Endothelial cell of hepatic sinusoid (primary cell): ENCODE results near the gene GOLGA8B.
"Not testable (repeated sequence)": the region's sequence is repeated elsewhere in the genome, so short reads cannot be mapped to it uniquely, and the experiment has no call there.

ENCODE experiments used
- in situ Hi-C: cut with HindIII; loops from 2 replicates; pipeline ENCODE4 v1.10.0; 2017; ENCODE audit warnings: low sequenced_read_pairs

The GOLGA8B gene, protein sequence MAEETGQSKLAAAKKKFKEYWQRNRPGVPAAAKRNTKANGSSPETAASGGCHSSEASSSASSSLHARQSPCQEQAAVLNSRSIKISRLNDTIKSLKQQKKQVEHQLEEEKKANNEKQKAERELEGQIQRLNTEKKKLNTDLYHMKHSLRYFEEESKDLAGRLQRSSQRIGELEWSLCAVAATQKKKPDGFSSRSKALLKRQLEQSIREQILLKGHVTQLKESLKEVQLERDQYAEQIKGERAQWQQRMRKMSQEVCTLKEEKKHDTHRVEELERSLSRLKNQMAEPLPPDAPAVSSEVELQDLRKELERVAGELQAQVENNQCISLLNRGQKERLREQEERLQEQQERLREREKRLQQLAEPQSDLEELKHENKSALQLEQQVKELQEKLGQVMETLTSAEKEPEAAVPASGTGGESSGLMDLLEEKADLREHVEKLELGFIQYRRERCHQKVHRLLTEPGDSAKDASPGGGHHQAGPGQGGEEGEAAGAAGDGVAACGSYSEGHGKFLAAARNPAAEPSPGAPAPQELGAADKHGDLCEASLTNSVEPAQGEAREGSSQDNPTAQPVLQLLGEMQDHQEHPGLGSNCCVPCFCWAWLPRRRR

GRCh38 chr15:34583399-34584329 is at the start of gene GOLGA8B:
Gene GOLGA8B, minus strand, starts transcription at chr15:34583651. Its CDS starts 47,739 bp downstream, at chr15:34535912.
- in situ Hi-C loops, result no loop called here

GRCh38 chr15:34633165-34633564 is 49.7 kb upstream of the GOLGA8B start:
- in situ Hi-C loops, result not testable (repeated sequence)

- in situ Hi-C loops, result no loop called here
Measured at GRCh38 chr15:34628577-34629152, 45.2 kb upstream of the GOLGA8B start.

DNA sequence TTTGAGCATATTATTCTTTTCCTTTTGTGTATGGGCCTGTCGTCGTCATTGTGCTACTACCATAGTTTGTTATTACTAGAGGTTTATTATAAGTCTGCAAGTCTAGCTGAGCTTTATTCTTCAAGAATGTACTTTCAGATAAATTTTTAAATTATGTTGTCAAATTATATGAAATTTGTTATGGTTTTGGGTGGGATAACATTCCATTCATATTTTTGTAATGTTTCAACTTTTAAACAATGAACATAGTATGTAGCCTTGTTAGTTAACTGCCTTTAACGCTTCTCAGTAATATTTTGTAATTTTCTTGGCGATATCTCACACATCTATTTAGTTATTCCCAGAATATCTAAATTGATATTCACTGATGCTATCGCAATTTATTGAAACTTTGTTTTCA is 41.6 kb upstream of the GOLGA8B start:
- in situ Hi-C loops, result no loop called here

DNA sequence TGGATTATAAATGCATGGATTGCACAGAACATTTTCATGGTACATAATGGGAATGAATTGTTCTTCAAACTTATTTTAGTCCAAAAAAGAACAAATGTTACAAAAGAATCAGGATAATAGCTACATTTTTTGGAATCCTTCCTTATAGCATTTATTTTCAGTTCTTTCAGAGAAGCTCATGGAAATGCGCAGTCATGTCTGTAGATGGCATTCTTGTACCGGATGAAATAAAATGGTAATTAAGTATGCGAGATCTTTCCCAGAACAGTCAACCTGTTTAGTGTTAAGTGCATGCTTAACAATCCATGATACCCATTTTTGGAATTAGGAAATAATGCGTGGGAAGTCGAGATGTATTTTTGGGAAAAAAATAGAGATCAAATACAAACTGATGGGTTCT is 38.2 kb upstream of the GOLGA8B start:
- in situ Hi-C loops, result no loop called here

GRCh38 chr15:34620814-34621213 is 37.4 kb upstream of the GOLGA8B start:
- in situ Hi-C loops, result no loop called here

DNA sequence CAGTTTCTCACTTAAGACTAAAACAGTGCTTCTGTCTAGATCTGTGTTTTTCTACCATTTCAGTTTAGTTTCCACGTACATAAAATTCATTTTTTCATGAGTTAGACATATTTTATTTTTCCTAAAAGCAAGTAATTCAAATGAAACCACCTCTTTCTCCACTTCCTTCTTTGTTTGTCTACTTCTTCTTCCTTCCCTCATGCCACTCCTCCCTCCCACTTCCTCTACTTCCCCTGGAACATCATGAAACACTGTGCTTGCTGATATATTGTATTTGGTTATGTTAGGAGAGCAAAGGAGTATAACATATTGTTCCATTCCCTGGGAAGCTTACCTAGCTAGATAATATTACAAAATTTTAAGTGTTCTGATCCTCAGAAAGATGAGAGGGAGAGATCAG is 36.7 kb upstream of the GOLGA8B start:
- in situ Hi-C loops, result no loop called here

- in situ Hi-C loops, result no loop called here
Measured at GRCh38 chr15:34619151-34619550, 35.7 kb upstream of the GOLGA8B start.

DNA sequence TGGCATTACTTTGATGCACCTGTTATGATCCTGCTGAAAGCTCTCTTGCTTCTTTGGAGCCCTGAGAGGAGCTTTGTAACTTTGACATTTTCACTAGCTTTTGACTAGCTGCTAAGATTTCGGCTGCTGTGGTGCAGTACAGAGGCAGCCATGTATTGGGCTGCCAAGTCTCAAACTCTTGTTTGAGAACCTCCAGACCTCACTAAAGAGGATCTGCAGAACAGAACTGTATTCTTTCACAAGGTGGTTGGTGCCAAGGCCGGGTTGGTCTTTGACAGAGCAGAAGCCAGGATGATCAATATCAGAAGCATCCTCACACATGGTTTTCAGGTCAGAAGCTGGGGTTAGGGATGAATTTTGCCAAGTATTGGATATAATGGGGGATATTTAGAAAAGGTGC is 34.6 kb upstream of the GOLGA8B start:
- in situ Hi-C loops, result no loop called here

- in situ Hi-C loops, result no loop called here
Measured at GRCh38 chr15:34616613-34617012, 33.2 kb upstream of the GOLGA8B start.

DNA sequence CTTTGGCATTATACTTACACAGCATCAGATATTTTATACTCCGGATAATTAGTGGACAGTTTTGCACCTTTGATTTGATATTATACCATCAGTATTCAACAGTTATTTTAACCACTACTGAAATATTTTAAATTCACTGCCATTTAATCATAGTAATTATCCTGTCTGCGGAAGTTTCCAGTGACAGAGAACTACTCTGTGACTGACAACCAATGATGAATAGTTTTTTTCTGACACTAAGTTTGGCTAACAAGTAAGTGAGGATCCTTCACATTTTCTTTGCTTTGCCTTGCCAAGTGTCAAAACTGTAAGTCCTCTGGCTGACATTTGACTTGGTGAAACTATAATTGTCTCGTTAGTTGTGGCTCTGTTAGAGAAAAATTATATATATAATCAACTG is 30.5 kb upstream of the GOLGA8B start:
- in situ Hi-C loops, result no loop called here

DNA sequence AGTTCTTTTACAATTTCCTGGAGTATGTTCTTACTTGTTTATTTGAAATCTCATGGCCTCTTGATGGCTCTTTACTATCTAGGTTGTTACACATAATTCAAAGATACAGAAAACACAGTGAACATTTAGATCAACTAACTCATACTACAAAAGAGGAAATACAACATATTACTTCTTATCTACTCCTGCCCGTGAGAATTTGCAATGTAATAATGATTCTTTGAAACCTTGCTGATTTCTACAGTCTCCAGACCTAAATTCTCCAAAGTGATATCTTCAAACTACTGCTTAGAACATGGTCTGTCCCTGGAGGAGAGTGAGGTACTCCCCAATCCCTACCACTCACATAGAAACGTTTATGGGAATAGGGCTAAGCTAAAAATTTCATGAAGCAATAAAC is 29.9 kb upstream of the GOLGA8B start:
- in situ Hi-C loops, result no loop called here

DNA sequence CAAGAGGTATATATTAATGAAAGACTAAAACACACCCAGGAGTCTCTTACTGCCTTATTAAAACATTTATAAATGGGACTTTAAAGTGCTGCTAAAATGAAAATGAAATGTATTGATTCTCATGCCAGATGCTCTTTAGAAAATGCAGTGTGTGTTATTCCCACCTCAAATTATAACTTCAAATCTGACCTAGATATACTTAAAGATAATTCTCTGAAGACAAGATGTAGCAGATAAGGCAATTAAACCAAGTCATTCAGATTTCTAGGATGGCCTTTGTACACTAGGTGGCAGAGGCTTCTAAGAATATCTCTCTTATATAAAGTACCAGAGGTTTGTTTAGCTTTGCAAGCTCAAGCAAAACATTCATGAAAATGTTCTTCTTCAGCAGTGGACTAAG is 26.9 kb upstream of the GOLGA8B start:
- in situ Hi-C loops, result no loop called here

GRCh38 chr15:34609102-34610057 is 25.9 kb upstream of the GOLGA8B start:
- in situ Hi-C loops, result no loop called here

DNA sequence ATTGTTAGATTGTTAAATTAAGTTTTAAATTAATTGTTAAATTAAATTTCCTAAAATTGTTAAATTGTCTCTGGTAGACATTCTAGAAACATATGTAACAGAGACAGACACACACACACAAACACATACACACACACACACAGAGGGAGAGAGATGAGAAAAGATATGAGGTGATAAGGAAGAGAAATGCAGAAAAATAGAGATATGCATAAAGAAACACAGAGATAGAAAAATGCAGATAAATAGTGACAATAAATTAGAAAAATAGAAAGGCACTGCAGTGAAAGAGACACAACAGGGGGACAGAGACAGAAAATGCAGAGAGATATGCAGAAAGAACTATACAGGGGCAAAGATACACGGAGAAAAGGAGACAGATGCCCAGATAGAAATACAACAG is 25.1 kb upstream of the GOLGA8B start:
- in situ Hi-C loops, result no loop called here

GRCh38 chr15:34607832-34608231 is 24.4 kb upstream of the GOLGA8B start:
- in situ Hi-C loops, result no loop called here

DNA sequence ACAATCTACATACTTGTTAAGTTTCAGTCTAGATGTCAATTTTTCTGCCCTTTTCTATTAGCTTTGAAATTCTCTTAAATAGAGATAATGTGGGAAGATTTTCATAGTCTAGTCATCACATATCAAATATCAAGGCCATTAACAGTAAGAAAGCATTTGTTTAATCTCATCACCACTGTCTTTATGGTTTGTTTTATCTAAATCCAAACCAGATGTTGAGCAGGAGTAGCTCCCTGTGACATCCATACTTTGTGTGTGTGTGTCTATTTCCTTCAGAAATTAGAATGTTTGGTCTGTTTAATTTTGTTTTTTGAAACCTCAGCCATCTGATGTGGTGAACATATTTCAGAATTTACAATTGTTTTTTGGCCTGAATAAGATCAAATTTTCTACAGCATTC is 23.1 kb upstream of the GOLGA8B start:
- in situ Hi-C loops, result no loop called here

GRCh38 chr15:34606131-34606530 is 22.7 kb upstream of the GOLGA8B start:
- in situ Hi-C loops, result no loop called here

GRCh38 chr15:34603095-34603494 is 19.6 kb upstream of the GOLGA8B start:
- in situ Hi-C loops, result no loop called here

DNA sequence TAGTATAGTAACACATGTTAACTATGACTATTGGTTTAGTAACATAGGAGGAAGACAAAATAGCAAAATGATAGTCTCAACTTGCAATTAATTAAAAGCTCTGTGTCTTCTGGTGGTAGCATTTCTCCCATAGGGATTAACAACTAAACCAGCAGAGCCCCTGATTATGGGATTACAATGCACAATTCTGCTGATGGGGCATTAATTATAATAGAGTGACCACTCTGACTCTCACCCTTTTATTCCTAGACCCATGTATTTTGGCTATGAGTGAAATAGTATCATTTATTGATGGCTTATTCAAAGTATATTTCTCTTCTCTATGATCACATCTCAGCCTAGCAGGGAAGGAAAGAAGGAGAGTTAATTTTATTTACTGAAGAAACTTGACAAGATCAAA is 17.5 kb upstream of the GOLGA8B start:
- in situ Hi-C loops, result no loop called here
